ENCODE measurements around the gene UBE2D2.

DNA sequence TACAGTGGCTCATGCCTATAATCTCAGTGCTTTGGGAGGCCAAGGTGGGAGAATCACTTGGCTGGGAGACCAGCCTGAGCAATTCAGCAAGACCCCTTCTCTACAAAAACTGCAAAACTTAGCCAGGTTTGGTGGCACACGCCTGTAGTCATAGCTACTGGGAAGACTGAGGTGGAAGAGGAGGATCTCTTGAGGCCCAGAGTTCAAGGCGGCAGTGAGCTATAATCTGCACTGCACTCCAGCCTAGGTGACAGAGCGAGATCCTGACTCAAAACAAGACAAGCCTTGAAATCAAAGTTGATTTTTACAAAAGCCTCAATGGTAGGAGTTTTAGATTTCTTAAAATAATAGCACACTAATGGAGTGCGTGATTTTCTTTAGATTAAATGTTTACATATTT is 14.6 kb downstream of the UBE2D2 start:
- TF ChIP-seq EZH2 (IDR thresholded peaks at IDR 0.05; ENCODE audit: insufficient read depth, poor library complexity, severe bottlenecking) (no peak), EZH2phosphoT487 (IDR thresholded peaks at IDR 0.05; ENCODE audit: insufficient read depth, low read depth) (no peak)

All from GM23248 (cell line).